GM19438 (cell line): ENCODE data around the gene ATPAF2.

Experiments
- ATAC-seq: cut with Tn5 transposase; IDR thresholded peaks from one replicate; pipeline ENCODE4 v1.9.1; 2021; ENCODE audit warnings: low read depth; ENCODE audit not compliant: unreplicated experiment

ATPAF2 gene

GRCh38 chr17:18040261-18040858 lies 1.4 kb upstream of the ATPAF2 start:
- no peak for ATAC-seq

- peak; percentile 24 for ATAC-seq
Measured at GRCh38 chr17:18039535-18040260, 730 bp upstream of the ATPAF2 start.

- no peak for ATAC-seq
Measured at GRCh38 chr17:18038149-18038850, 668 bp downstream of the ATPAF2 start.

GRCh38 chr17:18037486-18037885 lies 1.5 kb downstream of the ATPAF2 start:
- no peak for ATAC-seq

- no peak for ATAC-seq
Measured at GRCh38 chr17:18035704-18036103, 3.3 kb downstream of the ATPAF2 start.

GRCh38 chr17:18033442-18034099 lies 5.4 kb downstream of the ATPAF2 start:
- ATAC-seq: no peak

- no peak for ATAC-seq
Measured at GRCh38 chr17:18031955-18032354, 7.0 kb downstream of the ATPAF2 start.

- ATAC-seq: no peak
Measured at GRCh38 chr17:18028952-18029540, 9.9 kb downstream of the ATPAF2 start.

GRCh38 chr17:18028114-18028951 lies 10.6 kb downstream of the ATPAF2 start:
- no peak for ATAC-seq

- no peak for ATAC-seq
Measured at GRCh38 chr17:18027280-18027679, 11.7 kb downstream of the ATPAF2 start.

GRCh38 chr17:18025945-18026776 lies 12.8 kb downstream of the ATPAF2 start:
- ATAC-seq: no peak

- ATAC-seq: no peak
Measured at GRCh38 chr17:18025241-18025944, 13.6 kb downstream of the ATPAF2 start.

GRCh38 chr17:18021372-18021771 lies 17.6 kb downstream of the ATPAF2 start:
- no peak for ATAC-seq

- no peak for ATAC-seq
Measured at GRCh38 chr17:18020971-18021370, 18.0 kb downstream of the ATPAF2 start.

GRCh38 chr17:18019838-18020154 lies 19.2 kb downstream of the ATPAF2 start:
- no peak for ATAC-seq

- ATAC-seq: no peak
Measured at GRCh38 chr17:18018411-18018921, 20.5 kb downstream of the ATPAF2 start.

GRCh38 chr17:18017958-18018357 lies 21.0 kb downstream of the ATPAF2 start:
- no peak for ATAC-seq

- no peak for ATAC-seq
Measured at GRCh38 chr17:18016426-18016825, 22.5 kb downstream of the ATPAF2 start.
